ENCODE data around the gene PACSIN2.
"Not testable (repeated sequence)": the region's sequence is repeated elsewhere in the genome, so short reads cannot be mapped to it uniquely, and the experiment has no call there.

The PACSIN2 gene

GRCh38 chr22:42945736-42946135 is 69.2 kb downstream of the PACSIN2 start:
- no peak for DNase-seq (ENCODE audit: low spot score)

GRCh38 chr22:42945027-42945426 is 69.9 kb downstream of the PACSIN2 start:
- no peak for DNase-seq (ENCODE audit: low spot score)

DNA sequence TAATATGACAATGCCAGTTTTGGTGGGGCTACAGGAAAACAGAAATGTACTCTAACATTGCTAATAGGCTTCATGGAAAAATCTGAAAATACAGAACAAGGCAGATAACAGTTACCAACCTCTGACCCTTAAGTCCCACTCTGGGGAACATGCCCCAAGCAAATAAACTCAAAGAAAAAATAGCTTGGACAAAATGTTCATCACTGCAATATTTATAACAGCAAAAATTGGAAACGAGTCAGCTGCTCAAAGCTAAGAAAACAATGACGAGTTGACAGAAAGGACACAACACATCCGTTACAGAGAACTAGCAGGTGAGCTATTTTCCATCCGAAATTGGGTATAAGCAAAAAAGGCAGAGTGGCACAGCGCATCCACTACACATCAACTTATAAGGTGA is 70.5 kb downstream of the PACSIN2 start:
- no peak for DNase-seq (ENCODE audit: low spot score)

GRCh38 chr22:42943981-42944380 is 71.0 kb downstream of the PACSIN2 start:
- no peak for DNase-seq (ENCODE audit: low spot score)

DNA sequence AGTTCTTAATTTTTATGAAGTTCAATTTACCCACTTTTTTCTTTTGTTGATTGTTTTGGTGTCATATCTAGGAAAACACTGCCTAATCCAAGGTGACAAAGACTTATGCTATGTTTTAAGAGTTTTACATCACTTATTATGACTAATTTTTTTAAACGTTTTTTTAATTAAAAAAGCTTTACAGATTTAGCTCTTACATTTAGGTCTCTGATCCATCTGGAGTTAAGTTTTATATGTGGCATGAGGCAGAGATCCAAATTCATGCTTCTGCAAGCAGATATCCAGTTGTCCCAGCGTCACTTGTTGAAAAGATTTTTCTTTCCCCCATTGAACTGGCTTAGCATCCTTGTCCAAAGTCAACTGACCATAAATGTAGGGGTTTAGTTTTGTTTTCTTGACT is 72.6 kb downstream of the PACSIN2 start:
- no peak for DNase-seq (ENCODE audit: low spot score)

GRCh38 chr22:42939941-42940653 is 74.9 kb downstream of the PACSIN2 start:
- DNase-seq (ENCODE audit: low spot score): no peak

- no peak for DNase-seq (ENCODE audit: low spot score)
Measured at GRCh38 chr22:42939451-42939881, 75.5 kb downstream of the PACSIN2 start.

- DNase-seq (ENCODE audit: low spot score): no peak
Measured at GRCh38 chr22:42938976-42939375, 76.0 kb downstream of the PACSIN2 start.

DNA sequence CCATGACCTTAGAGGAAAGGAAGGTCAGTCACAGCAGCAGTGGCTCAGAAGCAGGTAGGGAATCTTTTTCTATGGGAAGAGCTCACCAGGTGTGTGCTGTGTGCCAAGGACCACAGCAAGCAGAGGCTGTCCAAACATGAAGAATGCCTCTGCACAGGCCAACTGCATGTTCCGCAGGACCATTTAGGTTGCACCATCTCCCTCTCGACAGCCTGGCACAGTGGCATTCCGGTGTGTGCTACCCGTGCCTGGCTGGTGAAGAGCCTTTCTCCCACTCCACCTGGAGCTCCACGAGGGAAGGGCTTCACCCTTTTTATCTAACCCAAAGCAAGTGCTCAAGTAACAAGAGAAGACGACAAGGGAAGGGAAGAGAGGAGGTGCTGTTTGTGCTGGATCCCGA is 76.5 kb downstream of the PACSIN2 start:
- no peak for DNase-seq (ENCODE audit: low spot score)

- DNase-seq (ENCODE audit: low spot score): no peak
Measured at GRCh38 chr22:42937164-42937843, 77.6 kb downstream of the PACSIN2 start.

GRCh38 chr22:42936680-42937079 is 78.3 kb downstream of the PACSIN2 start:
- DNase-seq (ENCODE audit: low spot score): not testable (repeated sequence)

GRCh38 chr22:42934338-42934737 is 80.6 kb downstream of the PACSIN2 start:
- no peak for DNase-seq (ENCODE audit: low spot score)

DNA sequence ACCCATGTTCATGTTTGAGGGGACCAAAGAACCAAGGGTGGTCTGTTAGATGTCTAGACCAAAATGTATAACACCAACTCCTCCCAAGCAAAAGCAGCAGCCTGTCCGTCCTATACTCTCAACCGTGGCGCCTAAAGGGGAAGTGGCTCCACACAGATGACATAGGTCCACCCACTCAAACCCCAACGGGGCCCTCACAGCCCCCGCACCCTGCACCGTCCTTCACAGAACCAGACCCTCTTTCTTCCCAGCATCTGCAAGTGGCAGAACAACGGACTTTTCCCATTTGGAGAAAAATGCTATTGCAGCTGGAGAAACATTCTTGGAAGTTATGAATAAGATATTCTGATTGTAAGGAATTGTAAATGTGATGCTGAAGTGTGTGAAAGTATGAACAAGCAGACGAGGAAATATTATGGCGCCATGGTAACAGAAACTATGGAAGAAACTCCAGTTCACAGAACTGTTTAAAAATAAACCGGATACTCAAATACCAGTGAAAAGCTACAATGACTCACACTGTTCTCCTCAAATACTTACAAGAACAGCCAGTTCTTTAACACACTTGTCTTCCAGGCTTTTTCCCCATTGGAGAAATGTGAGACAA is 81.4 kb downstream of the PACSIN2 start:
- no peak for DNase-seq (ENCODE audit: low spot score)

DNA sequence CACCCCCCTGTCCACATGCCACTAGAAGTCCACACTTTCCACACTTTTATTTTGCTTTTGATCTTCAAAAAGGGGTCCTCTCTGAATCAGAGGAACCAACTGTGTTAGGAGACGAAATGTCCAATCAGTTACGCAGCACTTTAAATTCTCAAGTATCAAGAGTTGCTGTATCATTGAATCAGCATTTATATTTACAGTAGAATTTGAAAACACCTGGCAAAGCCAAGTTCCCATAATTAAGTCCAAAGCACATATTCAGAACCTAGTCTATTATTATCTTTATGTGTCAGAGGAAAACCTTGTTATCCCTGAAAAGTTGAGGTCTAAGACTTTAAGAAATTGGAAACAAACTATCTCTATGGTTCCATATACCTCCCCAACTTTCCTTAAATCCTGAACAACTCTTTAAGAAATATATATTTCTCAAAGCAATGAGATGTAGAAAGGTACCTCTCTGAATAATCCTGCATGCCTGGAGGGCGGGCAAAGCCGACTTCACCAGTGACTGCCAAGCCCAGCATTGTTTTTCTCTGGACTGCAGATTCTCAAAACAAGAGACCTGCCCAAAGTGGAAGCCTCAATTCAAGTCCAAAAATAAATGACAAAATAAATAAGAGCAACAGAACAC is 82.0 kb downstream of the PACSIN2 start:
- no peak for DNase-seq (ENCODE audit: low spot score)

DNA sequence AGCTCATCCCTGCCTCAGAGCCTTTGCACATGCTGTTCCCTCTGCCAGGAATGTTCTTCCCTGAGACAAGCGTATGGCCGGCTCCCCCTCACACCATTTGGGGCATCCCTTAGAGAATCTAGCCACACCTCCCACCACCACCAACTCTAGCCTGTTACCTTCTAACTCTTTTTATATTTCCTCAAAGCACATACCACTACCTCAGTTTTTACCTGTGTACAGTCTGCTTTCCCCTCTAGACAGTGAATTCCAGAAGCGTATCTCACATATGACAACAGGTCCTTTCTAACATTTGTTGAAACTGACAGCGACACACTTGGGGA is 82.8 kb downstream of the PACSIN2 start:
- no peak for DNase-seq (ENCODE audit: low spot score)

- DNase-seq (ENCODE audit: low spot score): no peak
Measured at GRCh38 chr22:42931421-42932196, 83.3 kb downstream of the PACSIN2 start.

GRCh38 chr22:42930810-42931420 is 84.0 kb downstream of the PACSIN2 start:
- no peak for DNase-seq (ENCODE audit: low spot score)

DNA sequence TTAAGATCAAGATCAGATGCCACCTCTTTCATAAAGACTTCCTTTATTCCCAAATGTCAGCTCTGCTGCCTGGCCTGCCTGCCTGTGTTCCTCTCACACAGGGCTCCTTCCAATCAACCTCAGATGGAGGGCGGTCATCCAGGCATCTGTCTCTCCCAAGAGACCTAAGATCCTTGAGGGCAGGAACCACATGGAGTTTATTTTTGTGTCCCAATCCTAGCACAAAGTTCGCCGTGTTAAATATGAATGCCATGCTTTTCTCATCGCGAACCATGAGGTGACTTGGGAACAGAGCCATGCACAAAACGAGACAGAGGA is 85.2 kb downstream of the PACSIN2 start:
- DNase-seq (ENCODE audit: low spot score): no peak

DNA sequence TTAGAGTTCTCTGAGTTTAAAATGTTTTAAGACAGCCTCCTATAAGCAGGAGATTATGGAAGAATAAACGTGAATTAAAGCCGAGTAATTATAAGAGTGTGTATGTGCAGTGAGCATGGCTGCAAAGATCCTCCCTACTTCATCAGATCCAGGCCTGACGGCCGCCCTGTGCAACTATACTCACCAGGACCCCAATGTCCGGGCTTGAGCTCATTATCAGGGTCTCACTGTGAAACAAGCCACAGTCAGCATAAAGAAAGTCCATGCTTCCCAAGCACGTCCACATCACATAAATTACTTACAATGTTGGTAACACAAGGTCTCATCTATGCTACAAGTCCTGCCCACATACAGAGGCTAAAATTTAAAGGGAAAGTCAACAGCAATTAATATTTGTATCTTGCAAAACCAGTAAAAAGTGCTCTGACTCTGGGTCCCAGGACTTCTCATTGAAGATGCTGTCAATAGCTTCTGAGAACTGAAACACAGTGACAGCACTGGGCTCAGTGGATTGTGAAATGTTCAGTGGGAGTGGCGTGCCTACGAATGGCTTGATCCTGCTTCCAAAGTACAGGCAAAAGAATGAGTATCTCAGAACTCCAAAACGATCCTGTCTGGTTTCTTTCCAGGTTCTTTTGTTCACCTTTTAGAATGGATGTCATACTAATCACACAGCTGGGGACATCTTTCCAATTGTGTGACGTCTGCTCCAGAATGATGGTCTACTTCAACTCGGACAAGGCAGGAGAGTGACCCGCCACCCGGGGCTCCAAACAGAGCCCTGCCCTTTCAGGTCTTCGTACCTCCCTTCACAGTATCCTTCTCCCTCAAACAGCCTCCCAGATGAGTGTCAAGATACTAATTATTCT is 85.7 kb downstream of the PACSIN2 start:
- DNase-seq (ENCODE audit: low spot score): no peak

DNA sequence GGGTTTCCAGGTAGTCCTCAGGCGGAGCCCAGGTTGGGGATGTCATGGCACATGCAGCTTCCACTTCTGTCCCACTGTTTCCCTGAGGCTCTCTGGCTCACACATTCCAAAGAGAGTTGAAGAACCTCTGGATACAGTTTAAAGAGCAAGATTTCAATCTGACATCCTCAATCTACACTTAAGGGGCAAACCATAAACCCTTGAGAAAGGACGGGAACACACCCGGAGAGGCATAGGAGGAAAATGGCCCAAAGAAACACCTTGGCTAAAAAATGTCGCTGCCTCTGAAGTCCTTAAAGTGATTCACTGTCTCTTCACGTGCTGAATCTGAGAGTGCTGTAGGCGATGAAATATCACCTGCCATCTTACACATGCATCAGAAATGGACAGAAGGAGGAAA is 87.0 kb downstream of the PACSIN2 start:
- DNase-seq (ENCODE audit: low spot score): no peak

DNA sequence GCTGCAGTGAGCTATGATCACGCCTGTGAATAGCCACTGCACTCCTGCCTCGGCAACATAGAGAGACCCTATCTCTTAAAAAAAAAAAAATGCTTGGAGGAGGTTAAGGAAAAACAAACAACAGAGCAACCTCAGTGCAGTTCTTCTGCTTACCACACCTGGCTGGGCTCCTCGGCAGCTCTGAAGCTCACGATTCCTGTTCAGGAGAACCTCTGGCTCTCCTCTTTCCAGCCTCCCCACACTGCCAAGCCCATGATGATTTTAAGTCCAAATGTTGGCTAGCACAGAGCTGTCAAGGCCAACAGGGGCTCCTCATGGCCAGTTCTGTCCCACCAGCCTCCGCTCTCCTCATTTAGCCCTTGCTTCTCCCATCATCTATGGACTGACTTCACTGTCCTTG is 88.2 kb downstream of the PACSIN2 start:
- DNase-seq (ENCODE audit: low spot score): no peak
